Prostate gland (tissue), 2 donors: Measurements from ENCODE around the gene STAMBP.

Experiments used
- POLR2A ChIP-seq: fragments of 450-650 bp; IDR thresholded peaks from one replicate; pipeline ENCODE4 v1.6.1; 2016; ENCODE audit warnings: antibody characterized with exemption, mild to moderate bottlenecking
- TF ChIP-seq, protein P1 (sequence below), 4 experiments: fragments of 200-600 bp in 2 of 4; fragments of 450-650 bp in 2 of 4; sonication (generic) in 2 of 4; IDR thresholded peaks; 1 replicate in 3 of 4; 2 replicates in 1 of 4; pipeline ENCODE4 v1.5.1; 2016 to 2019; ENCODE audit warnings: antibody characterized with exemption in 4 of 4, mild to moderate bottlenecking in 2 of 4, moderate library complexity in 2 of 4

GRCh38 chr2:73823916-73824523, 4.7 kb upstream of the STAMBP start:
- TF ChIP-seq POLR2A = no peak
- TF ChIP-seq, protein P1, sequence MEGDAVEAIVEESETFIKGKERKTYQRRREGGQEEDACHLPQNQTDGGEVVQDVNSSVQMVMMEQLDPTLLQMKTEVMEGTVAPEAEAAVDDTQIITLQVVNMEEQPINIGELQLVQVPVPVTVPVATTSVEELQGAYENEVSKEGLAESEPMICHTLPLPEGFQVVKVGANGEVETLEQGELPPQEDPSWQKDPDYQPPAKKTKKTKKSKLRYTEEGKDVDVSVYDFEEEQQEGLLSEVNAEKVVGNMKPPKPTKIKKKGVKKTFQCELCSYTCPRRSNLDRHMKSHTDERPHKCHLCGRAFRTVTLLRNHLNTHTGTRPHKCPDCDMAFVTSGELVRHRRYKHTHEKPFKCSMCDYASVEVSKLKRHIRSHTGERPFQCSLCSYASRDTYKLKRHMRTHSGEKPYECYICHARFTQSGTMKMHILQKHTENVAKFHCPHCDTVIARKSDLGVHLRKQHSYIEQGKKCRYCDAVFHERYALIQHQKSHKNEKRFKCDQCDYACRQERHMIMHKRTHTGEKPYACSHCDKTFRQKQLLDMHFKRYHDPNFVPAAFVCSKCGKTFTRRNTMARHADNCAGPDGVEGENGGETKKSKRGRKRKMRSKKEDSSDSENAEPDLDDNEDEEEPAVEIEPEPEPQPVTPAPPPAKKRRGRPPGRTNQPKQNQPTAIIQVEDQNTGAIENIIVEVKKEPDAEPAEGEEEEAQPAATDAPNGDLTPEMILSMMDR (IDR thresholded peaks at IDR 0.05) = peak; percentile 56 to 89 (median 80)
